Neural crest cell (in vitro differentiated cells): ENCODE data around the gene ADAM17. TPM values are rescaled to one million over a fixed set of nuclear protein-coding genes. Genes with fewer than 3 reads are reported as not detected.
"Not testable (repeated sequence)": the region's sequence is repeated elsewhere in the genome, so short reads cannot be mapped to it uniquely, and the experiment has no call there.

Experiments
- DNase-seq: peaks from one replicate; pipeline ENCODE4 v3.0.0; 2021; ENCODE audit warnings: low read depth, mixed read lengths, low spot score
- H3K27ac Mint-ChIP-seq: one replicate; pipeline ENCODE4 v1.8.0; 2021; ENCODE audit warnings: mild to moderate bottlenecking, mixed read lengths; ENCODE audit not compliant: unreplicated experiment
- H3K27me3 Mint-ChIP-seq: 2 replicates; pipeline ENCODE4 v1.8.0; 2021; ENCODE audit warnings: low read depth, mild to moderate bottlenecking, mixed read lengths
- H3K36me3 Mint-ChIP-seq: 2 replicates; pipeline ENCODE4 v1.8.0; 2021; ENCODE audit warnings: low read depth, mild to moderate bottlenecking, mixed read lengths
- H3K4me1 Mint-ChIP-seq: 2 replicates; pipeline ENCODE4 v1.8.0; 2021; ENCODE audit warnings: mixed read lengths
- H3K4me3 Mint-ChIP-seq: one replicate; pipeline ENCODE4 v1.8.0; 2021; ENCODE audit warnings: mild to moderate bottlenecking, mixed read lengths
- H3K9me3 Mint-ChIP-seq: 2 replicates; pipeline ENCODE4 v1.8.0; 2021; ENCODE audit warnings: mixed read lengths
- total RNA-seq: library from RNA; stranded (reverse); gene quantifications from 2 replicates; pipeline ENCODE4 v1.2.1, GENCODE V29; 2021
- TF ChIP-seq, protein P1 (sequence below): fragments of 200-600 bp; sonication (generic); conservative IDR thresholded peaks from 2 replicates; pipeline ENCODE4 v1.5.0; 2021; ENCODE audit warnings: antibody characterized with exemption, mild to moderate bottlenecking

The ADAM17 gene
- total RNA-seq, 1 donor from 2014 or later = 39.6 TPM

- H3K27ac Mint-ChIP-seq = no peak overlapping the region
- peaks cover 3% of the 10 kb centered on the region for H3K9me3 Mint-ChIP-seq
- no peak overlapping the region for H3K4me3 Mint-ChIP-seq
- H3K36me3 Mint-ChIP-seq = peaks cover 34% of the 10 kb centered on the region
- TF ChIP-seq, protein P1, sequence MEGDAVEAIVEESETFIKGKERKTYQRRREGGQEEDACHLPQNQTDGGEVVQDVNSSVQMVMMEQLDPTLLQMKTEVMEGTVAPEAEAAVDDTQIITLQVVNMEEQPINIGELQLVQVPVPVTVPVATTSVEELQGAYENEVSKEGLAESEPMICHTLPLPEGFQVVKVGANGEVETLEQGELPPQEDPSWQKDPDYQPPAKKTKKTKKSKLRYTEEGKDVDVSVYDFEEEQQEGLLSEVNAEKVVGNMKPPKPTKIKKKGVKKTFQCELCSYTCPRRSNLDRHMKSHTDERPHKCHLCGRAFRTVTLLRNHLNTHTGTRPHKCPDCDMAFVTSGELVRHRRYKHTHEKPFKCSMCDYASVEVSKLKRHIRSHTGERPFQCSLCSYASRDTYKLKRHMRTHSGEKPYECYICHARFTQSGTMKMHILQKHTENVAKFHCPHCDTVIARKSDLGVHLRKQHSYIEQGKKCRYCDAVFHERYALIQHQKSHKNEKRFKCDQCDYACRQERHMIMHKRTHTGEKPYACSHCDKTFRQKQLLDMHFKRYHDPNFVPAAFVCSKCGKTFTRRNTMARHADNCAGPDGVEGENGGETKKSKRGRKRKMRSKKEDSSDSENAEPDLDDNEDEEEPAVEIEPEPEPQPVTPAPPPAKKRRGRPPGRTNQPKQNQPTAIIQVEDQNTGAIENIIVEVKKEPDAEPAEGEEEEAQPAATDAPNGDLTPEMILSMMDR = no peak
- no peak for DNase-seq
- no peaks in the 10 kb centered on the region for H3K27me3 Mint-ChIP-seq
- peaks cover 10% of the 10 kb centered on the region for H3K4me1 Mint-ChIP-seq
Observed at GRCh38 chr2:9518163-9518562, 37.5 kb downstream of the ADAM17 start.

GRCh38 chr2:9517118-9517782 is 38.4 kb downstream of the ADAM17 start:
- Mint-ChIP-seq H3K9me3 (peaks cover 3% of the 10 kb centered on the region), H3K36me3 (peaks cover 35% of the 10 kb centered on the region), H3K27me3 (no peaks in the 10 kb centered on the region), H3K4me3 (no peak overlapping the region), H3K4me1 (peaks cover 3% of the 10 kb centered on the region), H3K27ac (no peak overlapping the region)
- TF ChIP-seq, protein P1 = no peak
- no peak for DNase-seq

DNA sequence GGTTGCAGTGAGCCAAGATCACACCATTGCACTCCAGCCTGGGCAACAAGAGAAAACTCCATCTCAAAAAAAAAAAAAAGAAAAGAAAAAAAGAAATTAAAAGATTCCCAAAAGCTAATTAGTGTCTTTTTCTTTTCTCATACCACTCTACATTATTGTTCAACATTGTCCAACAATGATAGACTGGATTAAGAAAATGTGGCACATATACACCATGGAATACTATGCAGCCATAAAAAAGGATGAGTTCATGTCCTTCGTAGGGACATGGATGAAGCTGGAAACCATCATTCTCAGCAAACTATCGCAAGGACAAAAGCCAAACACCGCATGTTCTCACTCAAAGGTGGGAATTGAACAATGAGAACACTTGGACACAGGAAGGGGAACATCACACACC is 41.7 kb downstream of the ADAM17 start:
- H3K27ac Mint-ChIP-seq, DNase-seq, H3K4me3 Mint-ChIP-seq, H3K9me3 Mint-ChIP-seq, H3K27me3 Mint-ChIP-seq: not testable (repeated sequence)
- peaks cover 20% of the 10 kb centered on the region for H3K36me3 Mint-ChIP-seq
- peaks cover 13% of the 10 kb centered on the region for H3K4me1 Mint-ChIP-seq

DNA sequence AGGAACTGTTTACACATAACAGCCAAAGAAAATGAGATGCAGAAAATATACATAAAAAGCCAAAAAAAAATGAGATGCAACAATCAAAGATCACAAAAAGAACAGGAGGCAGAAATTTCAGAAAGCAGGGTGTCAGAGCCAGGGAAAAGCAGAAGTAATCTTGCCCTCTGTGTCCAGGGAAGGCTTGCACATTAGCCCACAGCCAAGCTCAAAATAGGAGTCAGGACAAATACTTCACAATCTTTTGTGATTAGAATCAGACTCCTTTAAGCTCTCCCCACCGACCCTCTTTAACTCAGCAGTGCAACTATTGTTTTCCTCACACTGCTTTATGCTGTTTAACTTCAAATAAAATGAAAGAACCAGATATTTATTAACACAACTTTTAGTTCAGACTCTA is 46.7 kb downstream of the ADAM17 start:
- no peaks in the 10 kb centered on the region for H3K9me3 Mint-ChIP-seq
- peaks cover 19% of the 10 kb centered on the region for H3K4me1 Mint-ChIP-seq
- no peak overlapping the region for H3K4me3 Mint-ChIP-seq
- TF ChIP-seq, protein P1 = no peak
- peak overlapping the region; percentile 29 for H3K27ac Mint-ChIP-seq
- no peaks in the 10 kb centered on the region for H3K27me3 Mint-ChIP-seq
- no peak for DNase-seq
- H3K36me3 Mint-ChIP-seq = peaks cover 13% of the 10 kb centered on the region

DNA sequence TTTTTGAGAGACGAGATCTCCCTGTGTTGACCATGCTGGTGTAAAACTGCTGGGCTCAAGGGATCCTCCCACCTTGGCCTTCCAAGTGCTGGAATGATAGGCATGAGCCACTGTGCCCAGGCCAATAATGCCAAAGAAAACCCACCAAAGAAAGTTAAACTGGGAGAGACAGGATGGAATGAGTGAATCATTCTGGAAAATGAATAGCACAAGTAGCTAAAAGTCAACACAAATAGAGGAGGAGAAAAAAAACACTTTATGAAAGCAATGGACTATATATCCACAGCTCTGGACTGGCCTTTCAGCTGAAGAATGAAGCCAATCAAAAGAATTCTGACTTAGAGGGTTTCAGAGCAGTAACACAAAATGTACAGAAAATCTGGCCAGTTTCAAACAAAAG is 57.4 kb downstream of the ADAM17 start:
- no peaks in the 10 kb centered on the region for H3K9me3 Mint-ChIP-seq
- no peaks in the 10 kb centered on the region for H3K27me3 Mint-ChIP-seq
- no peak overlapping the region for H3K27ac Mint-ChIP-seq
- H3K36me3 Mint-ChIP-seq = peaks cover 16% of the 10 kb centered on the region
- DNase-seq = no peak
- no peak overlapping the region for H3K4me3 Mint-ChIP-seq
- H3K4me1 Mint-ChIP-seq = peaks cover 4% of the 10 kb centered on the region
- TF ChIP-seq, protein P1 = no peak

DNA sequence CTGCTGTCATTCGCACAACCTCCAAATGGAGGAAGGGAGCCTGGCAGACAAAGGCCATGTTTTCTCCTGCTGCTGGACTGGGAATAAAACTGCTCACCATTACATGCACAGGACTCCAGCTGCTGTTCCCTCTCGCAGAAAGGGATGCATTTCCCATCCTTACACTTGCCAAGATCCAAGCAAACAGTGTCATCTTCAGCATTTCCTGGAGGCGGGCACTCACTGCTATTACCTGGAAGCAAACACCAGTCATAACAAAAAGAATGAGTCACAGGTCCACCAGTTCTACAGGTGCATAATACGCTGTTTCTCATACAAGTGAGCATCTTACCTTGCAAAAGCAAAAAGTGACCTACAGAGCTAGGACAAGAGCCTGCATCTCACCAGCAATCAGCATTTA is 58.6 kb downstream of the ADAM17 start:
- H3K36me3 Mint-ChIP-seq = peaks cover 13% of the 10 kb centered on the region
- peaks cover 4% of the 10 kb centered on the region for H3K4me1 Mint-ChIP-seq
- no peaks in the 10 kb centered on the region for H3K9me3 Mint-ChIP-seq
- no peaks in the 10 kb centered on the region for H3K27me3 Mint-ChIP-seq
- H3K4me3 Mint-ChIP-seq = no peak overlapping the region
- DNase-seq = no peak
- TF ChIP-seq, protein P1 = no peak
- no peak overlapping the region for H3K27ac Mint-ChIP-seq
